Liver (tissue), 9 donors: ENCODE results near the gene GVQW3. TPM values are rescaled to one million over a fixed set of nuclear protein-coding genes. Genes with fewer than 3 reads are reported as not detected.

Experiments used
- DNase-seq: peaks from one replicate; pipeline ENCODE4 v3.0.0-alpha.2; 2017; ENCODE audit warnings: low spot score
- H3K27ac ChIP-seq, 2 donors: one replicate each; pipeline ENCODE4 v1.7.0; 2013; ENCODE audit warnings: inconsistent platforms in 2 of 2, low read length in 2 of 2, control low read depth in 1 of 2, low read depth in 1 of 2, mild to moderate bottlenecking in 1 of 2
- H3K27me3 ChIP-seq, 4 donors: one replicate each; pipeline versions ENCODE4 v1.6.1 to v1.7.0; 2013; ENCODE audit warnings: low read length in 3 of 4, inconsistent platforms in 1 of 4, mild to moderate bottlenecking in 1 of 4, moderate library complexity in 1 of 4; ENCODE audit not compliant: control insufficient read depth in 4 of 4, insufficient read depth in 4 of 4
- H3K36me3 ChIP-seq, 4 donors: one replicate each; pipeline versions ENCODE4 v1.6.1 to v1.7.0; 2013; ENCODE audit warnings: low read length in 3 of 4, mild to moderate bottlenecking in 3 of 4, low read depth in 1 of 4, moderate library complexity in 1 of 4; ENCODE audit not compliant: control insufficient read depth in 4 of 4, insufficient read depth in 3 of 4
- H3K4me1 ChIP-seq, 4 donors: one replicate each; pipeline versions ENCODE4 v1.6.1 to v1.7.0; 2013; ENCODE audit warnings: low read length in 3 of 4, mild to moderate bottlenecking in 3 of 4, moderate library complexity in 1 of 4; ENCODE audit not compliant: control insufficient read depth in 4 of 4, insufficient read depth in 4 of 4
- H3K4me3 ChIP-seq, 3 donors: one replicate each; pipeline versions ENCODE4 v1.6.1 to v1.7.0; 2013; ENCODE audit warnings: low read length in 3 of 3, control low read depth in 1 of 3, low read depth in 1 of 3, mild to moderate bottlenecking in 1 of 3
- H3K9ac ChIP-seq, 2 donors: one replicate each; pipeline ENCODE4 v1.7.0; 2013; ENCODE audit warnings: low read length in 2 of 2, mild to moderate bottlenecking in 2 of 2, moderate library complexity in 2 of 2, control low read depth in 1 of 2, low read depth in 1 of 2
- H3K9me3 ChIP-seq, 4 donors: one replicate each; pipeline versions ENCODE4 v1.6.1 to v1.7.0; 2013; ENCODE audit warnings: low read length in 3 of 4; ENCODE audit not compliant: control insufficient read depth in 4 of 4
- CTCF ChIP-seq: fragments of 150-350 bp; IDR thresholded peaks from 2 replicates; pipeline ENCODE4 v1.5.1; 2017; ENCODE audit warnings: improper control_type of control experiment, low read depth, low read length; ENCODE audit not compliant: missing input control
- EGR1 ChIP-seq, 2 donors: IDR thresholded peaks; 2 replicates each; pipeline ENCODE4 v1.6.1; 2016 to 2018; ENCODE audit warnings: antibody characterized with exemption in 2 of 2, low read depth in 2 of 2
- FOXA2 ChIP-seq: IDR thresholded peaks from 2 replicates; pipeline ENCODE4 v1.6.1; 2016; ENCODE audit warnings: antibody characterized with exemption
- HNF4A ChIP-seq, 2 donors: conservative IDR thresholded peaks; 2 replicates each; pipeline ENCODE4 v1.6.1; 2016; ENCODE audit warnings: antibody characterized with exemption in 2 of 2, mild to moderate bottlenecking in 2 of 2
- HNF4G ChIP-seq: IDR thresholded peaks from 2 replicates; pipeline ENCODE4 v1.6.1; 2016; ENCODE audit warnings: antibody characterized with exemption
- JUND ChIP-seq, 2 donors: IDR thresholded peaks; 2 replicates each; pipeline ENCODE4 v1.6.1; 2016; ENCODE audit warnings: antibody characterized with exemption in 2 of 2
- MAX ChIP-seq: IDR thresholded peaks from 2 replicates; pipeline ENCODE4 v1.6.1; 2016; ENCODE audit warnings: antibody characterized with exemption
- RAD21 ChIP-seq, 2 donors: IDR thresholded peaks; 2 replicates each; pipeline ENCODE4 v1.6.1; 2016; ENCODE audit warnings: antibody characterized with exemption in 2 of 2, mild to moderate bottlenecking in 2 of 2
- REST ChIP-seq: IDR thresholded peaks from 2 replicates; pipeline ENCODE4 v1.6.1; 2016; ENCODE audit warnings: antibody characterized with exemption, mild to moderate bottlenecking
- RXRA ChIP-seq, 2 donors: IDR thresholded peaks; 2 replicates each; pipeline ENCODE4 v1.6.1; 2017 to 2018; ENCODE audit warnings: antibody characterized with exemption in 2 of 2, mild to moderate bottlenecking in 1 of 2
- SP1 ChIP-seq: IDR thresholded peaks from 2 replicates; pipeline ENCODE4 v1.6.1; 2018; ENCODE audit warnings: antibody characterized with exemption, mild to moderate bottlenecking
- TAF1 ChIP-seq: conservative IDR thresholded peaks from 2 replicates; pipeline ENCODE4 v1.6.1; 2016; ENCODE audit warnings: antibody characterized with exemption, mild to moderate bottlenecking
- YY1 ChIP-seq: IDR thresholded peaks from 2 replicates; pipeline ENCODE4 v1.6.1; 2016; ENCODE audit warnings: antibody characterized with exemption, mild to moderate bottlenecking
- ZBTB33 ChIP-seq: IDR thresholded peaks from 2 replicates; pipeline ENCODE4 v1.6.1; 2016; ENCODE audit warnings: antibody characterized with exemption
- WGBS: extraction: QIAGEN DNeasy Blood & Tissue Kit; methylation state at CpG from one replicate; pipeline ENCODE4 v1.1.7; 2013; 5-methylcytosine and 5-hydroxymethylcytosine counted together
- polyA plus RNA-seq, 2 donors: library from polyadenylated mRNA; stranded (reverse) in 1 of 2; unstranded in 1 of 2; fragments of 200-250 nt in 1 of 2; fragments of >200 nt in 1 of 2; fragmentation: Nextera tagmentation in 1 of 2; extraction: Ambion mirVana in 1 of 2; gene quantifications; one replicate each; pipeline versions ENCODE4 v1.2.1 to v1.2.3, GENCODE V29; 2013 to 2015
- total RNA-seq, 2 donors: library from RNA; depleted of rRNA; stranded (reverse); fragments of >200 nt; gene quantifications; one replicate each; pipeline ENCODE4 v1.2.3, GENCODE V29; 2014
- donor health status: healthy.
- donor health status: healthy.
- donor health status: healthy.
- donor health status: healthy.
- donor health status: healthy.

Gene GVQW3
- total and polyA plus RNA-seq, 4 donors = 0.18 to 1.3 (median 0.65) TPM

- Histone ChIP-seq H3K27me3 (no peaks in the 10 kb centered on the region), H3K36me3 (peaks cover 0 to 6% (median 2%) of the 10 kb centered on the region in 4 donors), H3K9ac (no peak overlapping the region), H3K4me3 (no peak overlapping the region), H3K9me3 (no peaks in the 10 kb centered on the region), H3K4me1 (peaks cover 0 to 2% (median 0%) of the 10 kb centered on the region in 4 donors), H3K27ac (no peak overlapping the region)
- WGBS = 80% methylated on average over 7 of the region's 7 CpGs
- no peak for TF ChIP-seq MAX
- no peak for DNase-seq
Observed at GRCh38 chr11:76362716-76363115, 18.4 kb upstream of the GVQW3 start.

- H3K9me3 ChIP-seq = no peaks in the 10 kb centered on the region
- TF ChIP-seq EGR1 (IDR thresholded peaks at IDR 0.05; ENCODE audit: low read depth in 2 of 2) (no peak), ZBTB33 (no peak), YY1 (no peak), MAX (no peak), TAF1 (no peak), HNF4A (conservative IDR thresholded peaks at IDR 0.05) (no peak), REST (no peak), HNF4G (no peak), JUND (IDR thresholded peaks at IDR 0.05) (no peak), CTCF (no peak), RXRA (IDR thresholded peaks at IDR 0.05) (no peak), RAD21 (IDR thresholded peaks at IDR 0.05) (no peak), FOXA2 (no peak), SP1 (no peak)
- DNase-seq = no peak
- no peak overlapping the region for H3K4me3 ChIP-seq
- H3K9ac ChIP-seq = no peak overlapping the region
- WGBS = 97% methylated on average over 16 of the region's 16 CpGs
- no peaks in the 10 kb centered on the region for H3K27me3 ChIP-seq
- H3K27ac ChIP-seq = no peak overlapping the region
- peaks cover 0 to 4% (median 1%) of the 10 kb centered on the region in 4 donors for H3K4me1 ChIP-seq
- H3K36me3 ChIP-seq = peaks cover 0 to 3% (median 1%) of the 10 kb centered on the region in 4 donors
Observed at GRCh38 chr11:76365038-76365679, 16.0 kb upstream of the GVQW3 start.
